Measurements from ENCODE around the gene PSME4. TPM values are rescaled to one million over a fixed set of nuclear protein-coding genes. Genes with fewer than 3 reads are reported as not detected.

The PSME4 gene
- total RNA-seq (2021; ENCODE audit: unreplicated experiment) (63.2 TPM), Bru-seq, nascent RNA (percentile 90 among the genes with signal in this experiment), BruChase-seq, experiment 1, labeled RNA remaining after a 2-hour chase (percentile 86 among the genes with signal in this experiment), BruChase-seq, experiment 2, labeled RNA remaining after a 6-hour chase (percentile 90 among the genes with signal in this experiment)
- 28.0 TPM for polyA plus RNA-seq (2012; ENCODE audit: insufficient read length)
- long read RNA-seq, full-length matches to known transcripts: 1 of 33 reads
- long read RNA-seq, partial matches to known transcripts: 25 of 33 reads
- long read RNA-seq, other reads (novel, unspliced or antisense): 7 of 33 reads

GRCh38 chr2:53970724-53971602 is at the start of gene PSME4:
Gene PSME4 (minus strand): TSS chr2:53970993. CDS start chr2:53970784, 209 bp downstream.
- H3K4me3 ChIP-seq (ENCODE audit: low read depth in 2 of 2, low read length in 2 of 2): peak within 1 kb of the TSS; percentile 91 to 100
- intact Hi-C loops (cut with micrococcal nuclease; ENCODE audit: unreplicated experiment) (no loop called here), in situ Hi-C loops (cut with HindIII; ENCODE audit: low pct_unique_long_range_greater_than_20kb, low sequenced_read_pairs) (no loop called here)
- peaks cover 8% of the 10 kb centered on the region for H3K4me1 ChIP-seq (ENCODE audit: control insufficient read depth, insufficient read depth, low read length)
- no peaks in the 10 kb centered on the region for H3K9me3 ChIP-seq (ENCODE audit: control insufficient read depth, insufficient read depth, low read depth, low read length)
- POLR2A ChIA-PET: interaction anchor here (0.6 kb wide), 2 partner anchors 535 to 1003 kb away, joined by 3 to 4 read pairs; no protein-coding TSS in a partner anchor
- CTCF ChIA-PET: interaction anchor here (0.7 kb wide), 1 partner anchor 491 kb away, joined by 3 read pairs; no protein-coding TSS in a partner anchor
- BruUV-seq (replicated peaks): no TSS peak
- ATAC-seq: peak; percentile 97
- H3K27ac ChIP-seq (ENCODE audit: low read length): peak within 1 kb of the TSS; percentile 95
- H3K27me3 ChIP-seq (ENCODE audit: control insufficient read depth, insufficient read depth, low read length): no peaks in the 10 kb centered on the region
- peak; percentile 72 for TF ChIP-seq POLR2AphosphoS5 (IDR thresholded peaks at IDR 0.05; ENCODE audit: low read depth, low read length)
- TF ChIP-seq SIN3A (IDR thresholded peaks at IDR 0.05; ENCODE audit: borderline replicate concordance, insufficient read depth, low read depth, low read length): 0 out of 2 replicates have a peak, but pooled peaks have one; percentile 55
- TF ChIP-seq CTCF (IDR thresholded peaks at IDR 0.05): no peak
- TF ChIP-seq REST (IDR thresholded peaks at IDR 0.05; ENCODE audit: insufficient read depth in 1 of 2, low read depth in 2 of 2, low read length in 1 of 2): no peak
- no peak for TF ChIP-seq TCF7L2 (IDR thresholded peaks at IDR 0.05; ENCODE audit: low read depth, low read length)
- H3K36me3 ChIP-seq (ENCODE audit: control insufficient read depth, insufficient read depth, low read length): no peaks in the 10 kb centered on the region; the same call in 1 of the 2 replicates
- no peak for DNase-seq (ENCODE audit: low read depth, low spot score)

GRCh38 chr2:54015798-54016699 is 45.3 kb upstream of the PSME4 start:
- no TSS peak for BruUV-seq (replicated peaks)
- Histone ChIP-seq H3K27me3 (ENCODE audit: control insufficient read depth, insufficient read depth, low read length) (no peaks in the 10 kb centered on the region), H3K36me3 (ENCODE audit: control insufficient read depth, insufficient read depth, low read length) (no peaks in the 10 kb centered on the region), H3K4me1 (ENCODE audit: control insufficient read depth, insufficient read depth, low read length) (no peaks in the 10 kb centered on the region), H3K4me3 (ENCODE audit: low read depth in 2 of 2, low read length in 2 of 2) (no peak overlapping the region), H3K27ac (ENCODE audit: low read length) (no peak overlapping the region), H3K9me3 (ENCODE audit: control insufficient read depth, insufficient read depth, low read depth, low read length) (peaks cover 6% of the 10 kb centered on the region; the same call in 1 of the 2 replicates)
- peak; percentile 64 for DNase-seq (ENCODE audit: low read depth, low spot score)
- intact Hi-C loops (cut with micrococcal nuclease; ENCODE audit: unreplicated experiment): no loop called here
- ATAC-seq: peak; percentile 73
- in situ Hi-C loops (cut with HindIII; ENCODE audit: low pct_unique_long_range_greater_than_20kb, low sequenced_read_pairs): no loop called here
- ChIA-PET CTCF (no interaction called here), POLR2A (interaction anchor here (1.1 kb wide), 1 partner anchor 224 kb away, joined by 3 read pairs; no protein-coding TSS in a partner anchor)
- TF ChIP-seq CTCF (IDR thresholded peaks at IDR 0.05): no peak
- no peak for TF ChIP-seq REST (IDR thresholded peaks at IDR 0.05; ENCODE audit: insufficient read depth in 1 of 2, low read depth in 2 of 2, low read length in 1 of 2)
- no peak for TF ChIP-seq POLR2AphosphoS5 (IDR thresholded peaks at IDR 0.05; ENCODE audit: low read depth, low read length)
- TF ChIP-seq TCF7L2 (IDR thresholded peaks at IDR 0.05; ENCODE audit: low read depth, low read length): no peak
- TF ChIP-seq SIN3A (IDR thresholded peaks at IDR 0.05; ENCODE audit: borderline replicate concordance, insufficient read depth, low read depth, low read length): no peak
